ENCODE results near the gene ST3GAL3. TPM values are rescaled to one million over a fixed set of nuclear protein-coding genes. Genes with fewer than 3 reads are reported as not detected.

Gene ST3GAL3
- total and polyA plus RNA-seq, 10 of the 15 experiments (the other 5 are each of a cell fraction or from before 2014, with no cell fraction given) = 1.2 to 19.3 (median 11.0) TPM

- TF ChIP-seq SIN3A (IDR thresholded peaks at IDR 0.05; ENCODE audit: low read depth, low read length) (peak; percentile 47; the same call in 1 of the 2 replicates), POLR2AphosphoS5 (IDR thresholded peaks at IDR 0.05; ENCODE audit: low read length) (peak; percentile 83; the same call in 1 of the 2 replicates), SKIL (IDR thresholded peaks at IDR 0.05; ENCODE audit: low read depth, poor library complexity, severe bottlenecking) (no peak), GABPA (IDR thresholded peaks at IDR 0.05; ENCODE audit: low read depth) (no peak), KAT2A (conservative IDR thresholded peaks at IDR 0.05; ENCODE audit: control insufficient read depth, low read depth, low read length) (no peak), SUZ12 (IDR thresholded peaks at IDR 0.05; ENCODE audit: unreplicated experiment) (no peak), MYB (IDR thresholded peaks at IDR 0.05; ENCODE audit: borderline replicate concordance, low read depth, low read length) (0 out of 2 replicates have a peak, but pooled peaks have one; percentile 20), BACH1 (IDR thresholded peaks at IDR 0.05; ENCODE audit: borderline replicate concordance) (no peak), NKRF (conservative IDR thresholded peaks at IDR 0.05) (peak; percentile 62), HDAC2 (IDR thresholded peaks at IDR 0.05) (no peak), ZZZ3 (IDR thresholded peaks at IDR 0.05; ENCODE audit: control insufficient read depth, insufficient read length, low read depth) (no peak), ETV6 (conservative IDR thresholded peaks at IDR 0.05 in 1 of 2, IDR thresholded peaks at IDR 0.05 in 1 of 2; ENCODE audit: borderline replicate concordance in 1 of 2, low read depth in 1 of 2) (no peak), HDGF (IDR thresholded peaks at IDR 0.05) (peak; percentile 86; the same call in 1 of the 2 replicates), EED (IDR thresholded peaks at IDR 0.05; ENCODE audit: low read depth) (no peak; the same call in 1 of the 2 replicates), REST (IDR thresholded peaks at IDR 0.05; ENCODE audit: low read depth, low read length) (no peak), TCF7 (IDR thresholded peaks at IDR 0.05; ENCODE audit: borderline replicate concordance) (no peak), EP300 (IDR thresholded peaks at IDR 0.05; ENCODE audit: borderline replicate concordance in 1 of 2, control insufficient read depth in 1 of 2, low read depth in 2 of 2, low read length in 2 of 2) (no peak), MYC (IDR thresholded peaks at IDR 0.05; ENCODE audit: insufficient read depth, insufficient read length, insufficient replicate concordance, low read length, severe bottlenecking) (no peak), SMAD5 (IDR thresholded peaks at IDR 0.05; ENCODE audit: low read depth) (peak; percentile 70; the same call in 1 of the 2 replicates), CBFB (IDR thresholded peaks at IDR 0.05; ENCODE audit: low read depth) (peak; percentile 87)
Measured at GRCh38 chr1:43974443-43975248, 267.3 kb downstream of the ST3GAL3 start, which contains the start of gene ATP6V0B (continued).

Measured in GM12878 (cell line).